Neural progenitor cell (in vitro differentiated cells): ENCODE measurements around the gene ZMYND8.

Source experiments
- EZH2 ChIP-seq: fragments of 200-600 bp; sonication (generic); IDR thresholded peaks from 2 replicates; pipeline ENCODE4 v1.6.1; 2017; ENCODE audit warnings: antibody characterized with exemption, mild to moderate bottlenecking, moderate library complexity
- EZH2phosphoT487 ChIP-seq: fragments of 200-600 bp; sonication (generic); IDR thresholded peaks from 2 replicates; pipeline ENCODE4 v1.6.1; 2017; ENCODE audit warnings: antibody characterized with exemption
- TF ChIP-seq, protein P1 (sequence below): fragments of 200-600 bp; sonication (generic); IDR thresholded peaks from 2 replicates; pipeline ENCODE4 v1.5.1; 2017; ENCODE audit warnings: antibody characterized with exemption, mild to moderate bottlenecking

DNA sequence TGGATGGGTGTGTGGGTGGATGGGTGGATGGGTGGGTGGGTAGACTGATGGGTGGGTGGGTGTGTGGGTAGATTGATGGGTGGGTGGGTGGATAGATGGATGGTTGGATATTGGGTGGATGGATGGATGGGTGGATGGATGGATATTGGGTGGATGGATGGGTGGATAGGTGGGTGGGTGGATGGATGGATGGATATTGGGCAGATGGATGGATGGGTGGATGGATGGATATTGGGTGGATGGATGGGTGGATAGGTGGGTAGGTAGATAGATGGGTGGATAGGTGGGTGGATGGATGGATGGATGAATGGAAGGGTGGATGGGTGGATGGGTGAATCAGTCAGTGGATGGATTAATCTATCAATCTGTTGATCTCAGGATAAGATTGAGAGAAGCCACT, 177.2 kb downstream of the ZMYND8 start:
- TF ChIP-seq, protein P1, sequence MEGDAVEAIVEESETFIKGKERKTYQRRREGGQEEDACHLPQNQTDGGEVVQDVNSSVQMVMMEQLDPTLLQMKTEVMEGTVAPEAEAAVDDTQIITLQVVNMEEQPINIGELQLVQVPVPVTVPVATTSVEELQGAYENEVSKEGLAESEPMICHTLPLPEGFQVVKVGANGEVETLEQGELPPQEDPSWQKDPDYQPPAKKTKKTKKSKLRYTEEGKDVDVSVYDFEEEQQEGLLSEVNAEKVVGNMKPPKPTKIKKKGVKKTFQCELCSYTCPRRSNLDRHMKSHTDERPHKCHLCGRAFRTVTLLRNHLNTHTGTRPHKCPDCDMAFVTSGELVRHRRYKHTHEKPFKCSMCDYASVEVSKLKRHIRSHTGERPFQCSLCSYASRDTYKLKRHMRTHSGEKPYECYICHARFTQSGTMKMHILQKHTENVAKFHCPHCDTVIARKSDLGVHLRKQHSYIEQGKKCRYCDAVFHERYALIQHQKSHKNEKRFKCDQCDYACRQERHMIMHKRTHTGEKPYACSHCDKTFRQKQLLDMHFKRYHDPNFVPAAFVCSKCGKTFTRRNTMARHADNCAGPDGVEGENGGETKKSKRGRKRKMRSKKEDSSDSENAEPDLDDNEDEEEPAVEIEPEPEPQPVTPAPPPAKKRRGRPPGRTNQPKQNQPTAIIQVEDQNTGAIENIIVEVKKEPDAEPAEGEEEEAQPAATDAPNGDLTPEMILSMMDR, result no peak
- TF ChIP-seq EZH2phosphoT487 (no peak), EZH2 (no peak)
